H9 (cell line): ENCODE data around the gene CRABP2. TPM values are rescaled to one million over a fixed set of nuclear protein-coding genes. Genes with fewer than 3 reads are reported as not detected.
A peak's percentile ranks its signal among the peaks of the same experiment; 100 is the strongest.

ENCODE experiments used
- DNase-seq: peaks from one replicate; pipeline ENCODE4 v3.0.0-alpha.2; 2017
- H2AFZ ChIP-seq: one replicate; pipeline ENCODE4 v1.6.1; 2013; ENCODE audit warnings: mild to moderate bottlenecking, low read length, control low read depth, moderate library complexity
- H2AK5ac ChIP-seq: 2 replicates; pipeline ENCODE4 v1.6.1; 2013; ENCODE audit warnings: low read length, control low read depth, mixed read lengths; ENCODE audit not compliant: insufficient read length
- H2BK120ac ChIP-seq: one replicate; pipeline ENCODE4 v1.6.1; 2013; ENCODE audit warnings: low read depth, mild to moderate bottlenecking, low read length, control low read depth, inconsistent platforms; ENCODE audit not compliant: poor library complexity, severe bottlenecking
- H2BK12ac ChIP-seq: 2 replicates; pipeline ENCODE4 v1.6.1; 2013; ENCODE audit warnings: low read length, control low read depth, mixed read lengths, low read depth; ENCODE audit not compliant: insufficient read length
- H2BK15ac ChIP-seq: 2 replicates; pipeline ENCODE4 v1.6.1; 2013; ENCODE audit warnings: low read depth, low read length, control low read depth
- H2BK20ac ChIP-seq: one replicate; pipeline ENCODE4 v1.6.1; 2013; ENCODE audit warnings: low read depth, mild to moderate bottlenecking, low read length, control low read depth, inconsistent platforms; ENCODE audit not compliant: poor library complexity, severe bottlenecking
- H2BK5ac ChIP-seq: 2 replicates; pipeline ENCODE4 v1.6.1; 2013; ENCODE audit warnings: low read length, control low read depth, mixed read lengths; ENCODE audit not compliant: insufficient read length
- H3K14ac ChIP-seq: 2 replicates; pipeline ENCODE4 v1.6.1; 2013; ENCODE audit warnings: low read length, control low read depth; ENCODE audit not compliant: insufficient read depth
- H3K18ac ChIP-seq: 2 replicates; pipeline ENCODE4 v1.6.1; 2013; ENCODE audit warnings: low read depth, mild to moderate bottlenecking, mixed read lengths, low read length, control low read depth; ENCODE audit not compliant: insufficient read length
- H3K23ac ChIP-seq: 2 replicates; pipeline ENCODE4 v1.6.1; 2013; ENCODE audit warnings: low read length, control low read depth, mixed read lengths, low read depth; ENCODE audit not compliant: insufficient read length
- H3K23me2 ChIP-seq: 2 replicates; pipeline ENCODE4 v1.6.1; 2013; ENCODE audit warnings: low read depth, mild to moderate bottlenecking, mixed read lengths, low read length, control low read depth; ENCODE audit not compliant: insufficient read length, poor library complexity, severe bottlenecking
- H3K27ac ChIP-seq: 2 replicates; pipeline ENCODE4 v1.5.1; 2013; ENCODE audit warnings: low read length, control low read depth, mixed read lengths, low read depth; ENCODE audit not compliant: insufficient read length
- H3K27me3 ChIP-seq: 2 replicates; pipeline ENCODE4 v1.6.1; 2013; ENCODE audit warnings: low read length, control low read depth, inconsistent platforms; ENCODE audit not compliant: insufficient read depth
- H3K4ac ChIP-seq: 2 replicates; pipeline ENCODE4 v1.6.1; 2013; ENCODE audit warnings: low read depth, mild to moderate bottlenecking, control low read depth, inconsistent platforms, low read length, moderate library complexity
- H3K4me1 ChIP-seq: 2 replicates; pipeline ENCODE4 v1.6.1; 2013; ENCODE audit warnings: low read length, control low read depth, inconsistent platforms; ENCODE audit not compliant: insufficient read depth
- H3K4me2 ChIP-seq: 2 replicates; pipeline ENCODE4 v1.6.1; 2013; ENCODE audit warnings: low read length, control low read depth, mixed read lengths; ENCODE audit not compliant: insufficient read length, insufficient read depth
- H3K56ac ChIP-seq: 2 replicates; pipeline ENCODE4 v1.6.1; 2013; ENCODE audit warnings: low read depth, mild to moderate bottlenecking, mixed read lengths, low read length, control low read depth; ENCODE audit not compliant: insufficient read length
- H3K79me1 ChIP-seq: 2 replicates; pipeline ENCODE4 v1.6.1; 2013; ENCODE audit warnings: low read depth, mild to moderate bottlenecking, moderate library complexity, low read length, control low read depth, inconsistent platforms; ENCODE audit not compliant: insufficient read depth, poor library complexity, severe bottlenecking
- H3K79me2 ChIP-seq: 2 replicates; pipeline ENCODE4 v1.6.1; 2013; ENCODE audit warnings: low read length, control low read depth, inconsistent platforms; ENCODE audit not compliant: insufficient read depth
- H3K9ac ChIP-seq: 2 replicates; pipeline ENCODE4 v1.6.1; 2013; ENCODE audit warnings: low read length, control low read depth, mixed read lengths; ENCODE audit not compliant: insufficient read length; ENCODE audit errors: extremely low read depth
- H3K9me3 ChIP-seq: one replicate; pipeline ENCODE4 v1.6.1; 2013; ENCODE audit warnings: low read depth, low read length, inconsistent platforms; ENCODE audit not compliant: control insufficient read depth
- H3T11ph ChIP-seq: one replicate; pipeline ENCODE4 v1.6.1; 2013; ENCODE audit warnings: mild to moderate bottlenecking, low read length, control low read depth, inconsistent platforms
- H4K20me1 ChIP-seq: one replicate; pipeline ENCODE4 v1.6.1; 2013; ENCODE audit not compliant: control insufficient read depth, insufficient read length, insufficient read depth
- H4K5ac ChIP-seq: 2 replicates; pipeline ENCODE4 v1.6.1; 2013; ENCODE audit warnings: low read depth, mild to moderate bottlenecking, mixed read lengths, low read length, control low read depth; ENCODE audit not compliant: insufficient read length
- H4K8ac ChIP-seq: replicated peaks from 2 replicates; pipeline ENCODE4 v1.6.1; 2013; ENCODE audit warnings: low read length, control low read depth, mixed read lengths, low read depth; ENCODE audit not compliant: insufficient read length
- H4K91ac ChIP-seq: 2 replicates; pipeline ENCODE4 v1.6.1; 2013; ENCODE audit warnings: low read depth, mild to moderate bottlenecking, moderate library complexity, mixed read lengths, low read length, control low read depth; ENCODE audit not compliant: insufficient read length
- H3K27ac Mint-ChIP-seq, 3 experiments: 2 replicates in 2 of 3; 3 replicates in 1 of 3; pipeline ENCODE4 v1.8.0; 2020 to 2021; ENCODE audit warnings: mixed read lengths in 3 of 3, mild to moderate bottlenecking in 1 of 3, moderate library complexity in 1 of 3
- H3K27me3 Mint-ChIP-seq: 2 replicates; pipeline ENCODE4 v1.8.0; 2021; ENCODE audit warnings: low read depth, mild to moderate bottlenecking, moderate library complexity, mixed read lengths
- H3K36me3 Mint-ChIP-seq, 3 experiments: 2 replicates in 2 of 3; 3 replicates in 1 of 3; pipeline ENCODE4 v1.8.0; 2020 to 2021; ENCODE audit warnings: low read depth in 3 of 3, mixed read lengths in 3 of 3; ENCODE audit not compliant: insufficient read depth in 1 of 3
- H3K4me1 Mint-ChIP-seq, 2 experiments: 2 replicates each; pipeline ENCODE4 v1.8.0; 2020; ENCODE audit warnings: mixed read lengths in 2 of 2
- H3K4me3 Mint-ChIP-seq, 2 experiments: 2 replicates in 1 of 2; 3 replicates in 1 of 2; pipeline ENCODE4 v1.8.0; 2020 to 2021; ENCODE audit warnings: mild to moderate bottlenecking in 2 of 2, mixed read lengths in 2 of 2, moderate library complexity in 1 of 2
- H3K9me3 Mint-ChIP-seq, 2 experiments: 2 replicates in 1 of 2; 3 replicates in 1 of 2; pipeline ENCODE4 v1.8.0; 2020; ENCODE audit warnings: mild to moderate bottlenecking in 2 of 2, mixed read lengths in 2 of 2, moderate library complexity in 1 of 2
- CTCF ChIP-seq: fragments of 200-600 bp; sonication (generic); conservative IDR thresholded peaks from 3 replicates; pipeline ENCODE4 v1.8.0; 2021; ENCODE audit warnings: antibody characterized with exemption, mild to moderate bottlenecking
- WGBS: extraction: QIAGEN DNeasy Blood & Tissue Kit; methylation state at CpG from one replicate; pipeline ENCODE4 v1.1.7; 2013; ENCODE audit warnings: missing lambda C conversion rate, low lambda C conversion rate, mixed read lengths; ENCODE audit not compliant: insufficient read length; ENCODE audit errors: extremely low coverage; 5-methylcytosine and 5-hydroxymethylcytosine counted together
- total RNA-seq: library from RNA; stranded (reverse); gene quantifications from 2 replicates; pipeline ENCODE4 v1.2.1, GENCODE V29; 2021

Gene CRABP2
- total RNA-seq, 1 experiment from 2014 or later = 184 TPM

DNA sequence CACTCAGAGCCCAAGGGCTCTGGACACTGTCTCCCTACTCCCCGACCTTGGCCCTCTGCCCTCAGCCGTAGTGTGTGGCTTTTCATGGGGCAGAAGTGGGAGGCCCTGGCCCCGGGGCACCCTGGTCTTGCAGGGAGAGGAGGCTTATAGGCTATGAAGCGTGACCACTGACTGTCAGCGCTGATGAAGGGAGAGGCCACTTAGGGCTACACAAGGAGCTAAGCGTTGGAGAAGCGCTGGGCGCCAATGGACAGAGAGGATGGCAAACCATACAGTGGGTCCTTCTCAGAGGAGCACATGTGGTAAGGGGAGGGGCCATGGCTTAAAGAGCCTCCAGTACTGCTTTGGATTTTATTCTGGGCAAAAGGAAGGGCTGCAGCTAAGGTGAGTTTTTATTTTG is 7.9 kb downstream of the CRABP2 start:
- H2BK12ac ChIP-seq = no peak overlapping the region
- no peak overlapping the region for H3K23ac ChIP-seq
- no peaks in the 10 kb centered on the region for H3K27me3 ChIP-seq
- peaks cover 28 to 48% of the 10 kb centered on the region in 2 experiments for H3K4me1 Mint-ChIP-seq
- H3K4me3 Mint-ChIP-seq = no peak overlapping the region
- no peak overlapping the region for H3K4ac ChIP-seq
- no peak overlapping the region for H2BK5ac ChIP-seq
- H4K20me1 ChIP-seq = no peaks in the 10 kb centered on the region
- H4K8ac ChIP-seq = no peak overlapping the region
- peak overlapping the region in 1 of 3 experiments; percentile 30; a peak in 2 of 7 replicates for H3K27ac Mint-ChIP-seq
- no peak overlapping the region for H3K9ac ChIP-seq
- no peak overlapping the region for H3K18ac ChIP-seq
- DNase-seq = no peak
- no peaks in the 10 kb centered on the region for H3K79me2 ChIP-seq
- TF ChIP-seq CTCF = no peak
- H3K56ac ChIP-seq = no peak overlapping the region
- no peak overlapping the region for H2BK15ac ChIP-seq
- H3K4me2 ChIP-seq = no peak overlapping the region
- H3K4me1 ChIP-seq = peaks cover 7% of the 10 kb centered on the region; the same call in 1 of the 2 replicates
- no peak overlapping the region for H4K91ac ChIP-seq
- no peak overlapping the region for H2BK20ac ChIP-seq
- no peaks in the 10 kb centered on the region for H3K9me3 ChIP-seq
- H3K9me3 Mint-ChIP-seq = no peaks in the 10 kb centered on the region
- no peak overlapping the region for H2AK5ac ChIP-seq
- H3K36me3 Mint-ChIP-seq = peaks cover 15 to 49% (median 39%) of the 10 kb centered on the region in 3 experiments
- no peak overlapping the region for H3T11ph ChIP-seq
- H3K14ac ChIP-seq = no peak overlapping the region
- WGBS = no CpG with 5 or more reads among the region's 8 CpGs
- H3K27ac ChIP-seq = no peak overlapping the region
- H3K27me3 Mint-ChIP-seq = peaks cover 8% of the 10 kb centered on the region
- no peaks in the 10 kb centered on the region for H3K79me1 ChIP-seq
- no peak overlapping the region for H4K5ac ChIP-seq
- H2AFZ ChIP-seq = no peak overlapping the region
- H2BK120ac ChIP-seq = no peak overlapping the region
- H3K23me2 ChIP-seq = peaks cover 7% of the 10 kb centered on the region
